Measurements from ENCODE around the gene CCNQ.

CCNQ gene

GRCh38 chrX:153592091-153592833, 6.7 kb downstream of the CCNQ start:
- 95% methylated on average over 30 of the region's 30 CpGs for WGBS
- Histone ChIP-seq H3K4me1 (ENCODE audit: insufficient read depth, low read length) (no peaks in the 10 kb centered on the region), H3K27ac (ENCODE audit: low read depth, low read length) (no peak overlapping the region), H3K9me3 (ENCODE audit: insufficient read depth, low read depth, low read length) (no peaks in the 10 kb centered on the region), H3K36me3 (ENCODE audit: insufficient read depth, low read length) (peaks cover 19% of the 10 kb centered on the region; the same call in 1 of the 2 replicates), H3K27me3 (ENCODE audit: insufficient read depth, low read length) (no peaks in the 10 kb centered on the region), H3K9ac (ENCODE audit: low read depth, low read length) (no peak overlapping the region), H3K4me3 (ENCODE audit: low read length) (no peak overlapping the region)

GRCh38 chrX:153590961-153591956, 7.7 kb downstream of the CCNQ start:
- WGBS: 94% methylated on average over 26 of the region's 26 CpGs

GRCh38 chrX:153588782-153589446, 10.0 kb downstream of the CCNQ start:
- Histone ChIP-seq H3K4me3 (ENCODE audit: low read length) (no peak overlapping the region), H3K36me3 (ENCODE audit: insufficient read depth, low read length) (peaks cover 13% of the 10 kb centered on the region; the same call in 1 of the 2 replicates), H3K9me3 (ENCODE audit: insufficient read depth, low read depth, low read length) (no peaks in the 10 kb centered on the region), H3K4me1 (ENCODE audit: insufficient read depth, low read length) (no peaks in the 10 kb centered on the region), H3K9ac (ENCODE audit: low read depth, low read length) (no peak overlapping the region), H3K27me3 (ENCODE audit: insufficient read depth, low read length) (no peaks in the 10 kb centered on the region), H3K27ac (ENCODE audit: low read depth, low read length) (no peak overlapping the region)
- WGBS: 96% methylated on average over 29 of the region's 29 CpGs

More at GRCh38 chrX:153590961-153591956, 7.7 kb downstream of the CCNQ start:
- H3K4me1 ChIP-seq (ENCODE audit: insufficient read depth, low read length): no peaks in the 10 kb centered on the region
- no peak overlapping the region for H3K4me3 ChIP-seq (ENCODE audit: low read length)
- peaks cover 21% of the 10 kb centered on the region; the same call in 1 of the 2 replicates for H3K36me3 ChIP-seq (ENCODE audit: insufficient read depth, low read length)
- no peak overlapping the region for H3K27ac ChIP-seq (ENCODE audit: low read depth, low read length)
- H3K9me3 ChIP-seq (ENCODE audit: insufficient read depth, low read depth, low read length): no peaks in the 10 kb centered on the region
- H3K9ac ChIP-seq (ENCODE audit: low read depth, low read length): no peak overlapping the region
- H3K27me3 ChIP-seq (ENCODE audit: insufficient read depth, low read length): no peaks in the 10 kb centered on the region

- no peaks in the 10 kb centered on the region for H3K9me3 ChIP-seq (ENCODE audit: insufficient read depth, low read depth, low read length)
- WGBS: 96% methylated on average over 18 of the region's 18 CpGs
- no peak overlapping the region for H3K9ac ChIP-seq (ENCODE audit: low read depth, low read length)
- H3K27ac ChIP-seq (ENCODE audit: low read depth, low read length): no peak overlapping the region
- H3K27me3 ChIP-seq (ENCODE audit: insufficient read depth, low read length): no peaks in the 10 kb centered on the region
- H3K36me3 ChIP-seq (ENCODE audit: insufficient read depth, low read length): peaks cover 8% of the 10 kb centered on the region; the same call in 1 of the 2 replicates
- no peaks in the 10 kb centered on the region for H3K4me1 ChIP-seq (ENCODE audit: insufficient read depth, low read length)
- no peak overlapping the region for H3K4me3 ChIP-seq (ENCODE audit: low read length)
Measured at GRCh38 chrX:153588021-153588781, 10.7 kb downstream of the CCNQ start.

GRCh38 chrX:153587342-153587741, 11.6 kb downstream of the CCNQ start:
- Histone ChIP-seq H3K27me3 (ENCODE audit: insufficient read depth, low read length) (no peaks in the 10 kb centered on the region), H3K4me3 (ENCODE audit: low read length) (no peak overlapping the region), H3K9ac (ENCODE audit: low read depth, low read length) (no peak overlapping the region), H3K27ac (ENCODE audit: low read depth, low read length) (no peak overlapping the region), H3K4me1 (ENCODE audit: insufficient read depth, low read length) (no peaks in the 10 kb centered on the region), H3K36me3 (ENCODE audit: insufficient read depth, low read length) (peaks cover 8% of the 10 kb centered on the region; the same call in 1 of the 2 replicates), H3K9me3 (ENCODE audit: insufficient read depth, low read depth, low read length) (no peaks in the 10 kb centered on the region)
- 97% methylated on average over 10 of the region's 10 CpGs for WGBS

- Histone ChIP-seq H3K27ac (ENCODE audit: low read depth, low read length) (no peak overlapping the region), H3K4me1 (ENCODE audit: insufficient read depth, low read length) (no peaks in the 10 kb centered on the region), H3K27me3 (ENCODE audit: insufficient read depth, low read length) (no peaks in the 10 kb centered on the region), H3K36me3 (ENCODE audit: insufficient read depth, low read length) (peaks cover 8% of the 10 kb centered on the region; the same call in 1 of the 2 replicates), H3K9me3 (ENCODE audit: insufficient read depth, low read depth, low read length) (no peaks in the 10 kb centered on the region), H3K4me3 (ENCODE audit: low read length) (no peak overlapping the region), H3K9ac (ENCODE audit: low read depth, low read length) (no peak overlapping the region)
- 81% methylated on average over 4 of the region's 4 CpGs for WGBS
Measured at GRCh38 chrX:153585827-153586226, 13.1 kb downstream of the CCNQ start.

GRCh38 chrX:153583433-153583832, 15.5 kb downstream of the CCNQ start:
- Histone ChIP-seq H3K36me3 (ENCODE audit: insufficient read depth, low read length) (peaks cover 8% of the 10 kb centered on the region; the same call in 1 of the 2 replicates), H3K27me3 (ENCODE audit: insufficient read depth, low read length) (no peaks in the 10 kb centered on the region), H3K27ac (ENCODE audit: low read depth, low read length) (no peak overlapping the region), H3K4me3 (ENCODE audit: low read length) (no peak overlapping the region), H3K4me1 (ENCODE audit: insufficient read depth, low read length) (no peaks in the 10 kb centered on the region; the same call in 1 of the 2 replicates), H3K9me3 (ENCODE audit: insufficient read depth, low read depth, low read length) (no peaks in the 10 kb centered on the region), H3K9ac (ENCODE audit: low read depth, low read length) (no peak overlapping the region)
- 78% methylated on average over 2 of the region's 2 CpGs for WGBS

- no peaks in the 10 kb centered on the region; the same call in 1 of the 2 replicates for H3K4me1 ChIP-seq (ENCODE audit: insufficient read depth, low read length)
- peaks cover 6% of the 10 kb centered on the region; the same call in 1 of the 2 replicates for H3K36me3 ChIP-seq (ENCODE audit: insufficient read depth, low read length)
- H3K9me3 ChIP-seq (ENCODE audit: insufficient read depth, low read depth, low read length): no peaks in the 10 kb centered on the region
- no peak overlapping the region for H3K9ac ChIP-seq (ENCODE audit: low read depth, low read length)
- H3K27me3 ChIP-seq (ENCODE audit: insufficient read depth, low read length): no peaks in the 10 kb centered on the region
- no peak overlapping the region for H3K27ac ChIP-seq (ENCODE audit: low read depth, low read length)
- WGBS: 76% methylated on average over 13 of the region's 13 CpGs
- H3K4me3 ChIP-seq (ENCODE audit: low read length): no peak overlapping the region
Measured at GRCh38 chrX:153582896-153583295, 16.0 kb downstream of the CCNQ start.

- Histone ChIP-seq H3K4me1 (ENCODE audit: insufficient read depth, low read length) (no peaks in the 10 kb centered on the region; the same call in 1 of the 2 replicates), H3K27me3 (ENCODE audit: insufficient read depth, low read length) (no peaks in the 10 kb centered on the region), H3K9ac (ENCODE audit: low read depth, low read length) (no peak overlapping the region), H3K27ac (ENCODE audit: low read depth, low read length) (no peak overlapping the region), H3K36me3 (ENCODE audit: insufficient read depth, low read length) (no peaks in the 10 kb centered on the region), H3K9me3 (ENCODE audit: insufficient read depth, low read depth, low read length) (no peaks in the 10 kb centered on the region), H3K4me3 (ENCODE audit: low read length) (no peak overlapping the region)
- 80% methylated on average over 13 of the region's 14 CpGs for WGBS
Measured at GRCh38 chrX:153580700-153581386, 18.1 kb downstream of the CCNQ start.

- WGBS: 72% methylated on average over 2 of the region's 2 CpGs
- Histone ChIP-seq H3K9me3 (ENCODE audit: insufficient read depth, low read depth, low read length) (no peaks in the 10 kb centered on the region), H3K4me3 (ENCODE audit: low read length) (no peak overlapping the region), H3K27me3 (ENCODE audit: insufficient read depth, low read length) (no peaks in the 10 kb centered on the region), H3K9ac (ENCODE audit: low read depth, low read length) (no peak overlapping the region), H3K27ac (ENCODE audit: low read depth, low read length) (no peak overlapping the region), H3K4me1 (ENCODE audit: insufficient read depth, low read length) (no peaks in the 10 kb centered on the region; the same call in 1 of the 2 replicates), H3K36me3 (ENCODE audit: insufficient read depth, low read length) (no peaks in the 10 kb centered on the region)
Measured at GRCh38 chrX:153578889-153579288, 20.1 kb downstream of the CCNQ start.
